ENCODE results near the gene ATP11A.
A peak's percentile ranks its signal among the peaks of the same experiment; 100 is the strongest.

The ATP11A gene

GRCh38 chr13:112900691-112901091, 210.9 kb downstream of the ATP11A start:
- H3K4me3 ChIP-seq (ENCODE audit: low read length) = peak overlapping the region; percentile 54
- no peaks in the 10 kb centered on the region for H3K9me3 ChIP-seq (replicated peaks; ENCODE audit: insufficient read depth, low read length)
- H3K36me3 ChIP-seq (replicated peaks; ENCODE audit: insufficient read depth, low read length) = no peaks in the 10 kb centered on the region
- no peak for TF ChIP-seq EZH2phosphoT487 (IDR thresholded peaks at IDR 0.05; ENCODE audit: low read length)
- TF ChIP-seq, protein P1, sequence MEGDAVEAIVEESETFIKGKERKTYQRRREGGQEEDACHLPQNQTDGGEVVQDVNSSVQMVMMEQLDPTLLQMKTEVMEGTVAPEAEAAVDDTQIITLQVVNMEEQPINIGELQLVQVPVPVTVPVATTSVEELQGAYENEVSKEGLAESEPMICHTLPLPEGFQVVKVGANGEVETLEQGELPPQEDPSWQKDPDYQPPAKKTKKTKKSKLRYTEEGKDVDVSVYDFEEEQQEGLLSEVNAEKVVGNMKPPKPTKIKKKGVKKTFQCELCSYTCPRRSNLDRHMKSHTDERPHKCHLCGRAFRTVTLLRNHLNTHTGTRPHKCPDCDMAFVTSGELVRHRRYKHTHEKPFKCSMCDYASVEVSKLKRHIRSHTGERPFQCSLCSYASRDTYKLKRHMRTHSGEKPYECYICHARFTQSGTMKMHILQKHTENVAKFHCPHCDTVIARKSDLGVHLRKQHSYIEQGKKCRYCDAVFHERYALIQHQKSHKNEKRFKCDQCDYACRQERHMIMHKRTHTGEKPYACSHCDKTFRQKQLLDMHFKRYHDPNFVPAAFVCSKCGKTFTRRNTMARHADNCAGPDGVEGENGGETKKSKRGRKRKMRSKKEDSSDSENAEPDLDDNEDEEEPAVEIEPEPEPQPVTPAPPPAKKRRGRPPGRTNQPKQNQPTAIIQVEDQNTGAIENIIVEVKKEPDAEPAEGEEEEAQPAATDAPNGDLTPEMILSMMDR (IDR thresholded peaks at IDR 0.05; ENCODE audit: low read length) = no peak
- no peak for TF ChIP-seq EZH2 (optimal IDR thresholded peaks at IDR 0.05; ENCODE audit: low read depth, low read length)
- H3K79me2 ChIP-seq (ENCODE audit: low read length) = no peaks in the 10 kb centered on the region
- H3K9ac ChIP-seq (ENCODE audit: low read length) = peak overlapping the region; percentile 11; the same call in 1 of the 2 replicates
- 0 out of 2 replicates have a peak, but pooled peaks cover 8% of the 10 kb centered on the region for H3F3A ChIP-seq (ENCODE audit: insufficient read depth, low read length)
- no peaks in the 10 kb centered on the region for H4K20me1 ChIP-seq (ENCODE audit: insufficient read depth, low read length)
- H3K4me2 ChIP-seq (ENCODE audit: low read depth, low read length) = peak overlapping the region; percentile 72
- H3K4me1 ChIP-seq (ENCODE audit: low read length) = peaks cover 15% of the 10 kb centered on the region
- H3K27ac ChIP-seq (ENCODE audit: low read length) = peak overlapping the region; percentile 48; the same call in 1 of the 2 replicates
- no peaks in the 10 kb centered on the region for H3K9me2 ChIP-seq (replicated peaks; ENCODE audit: insufficient read depth, low read length)
- H2AFZ ChIP-seq (ENCODE audit: low read length) = peak overlapping the region; percentile 62
- peaks cover 15% of the 10 kb centered on the region; the same call in 1 of the 2 replicates for H3K27me3 ChIP-seq (replicated peaks; ENCODE audit: insufficient read depth, low read length)
- no peak for DNase-seq

- Histone ChIP-seq H3K9me2 (replicated peaks; ENCODE audit: insufficient read depth, low read length) (no peaks in the 10 kb centered on the region), H3K4me2 (ENCODE audit: low read depth, low read length) (no peak overlapping the region), H3F3A (ENCODE audit: insufficient read depth, low read length) (0 out of 2 replicates have a peak, but pooled peaks cover 8% of the 10 kb centered on the region), H3K27ac (ENCODE audit: low read length) (no peak overlapping the region), H3K36me3 (replicated peaks; ENCODE audit: insufficient read depth, low read length) (no peaks in the 10 kb centered on the region), H4K20me1 (ENCODE audit: insufficient read depth, low read length) (no peaks in the 10 kb centered on the region), H3K9ac (ENCODE audit: low read length) (no peak overlapping the region), H2AFZ (ENCODE audit: low read length) (no peak overlapping the region), H3K4me1 (ENCODE audit: low read length) (peaks cover 21% of the 10 kb centered on the region), H3K9me3 (replicated peaks; ENCODE audit: insufficient read depth, low read length) (no peaks in the 10 kb centered on the region), H3K79me2 (ENCODE audit: low read length) (no peaks in the 10 kb centered on the region), H3K27me3 (replicated peaks; ENCODE audit: insufficient read depth, low read length) (peaks cover 7% of the 10 kb centered on the region; the same call in 1 of the 2 replicates), H3K4me3 (ENCODE audit: low read length) (no peak overlapping the region)
- TF ChIP-seq EZH2 (optimal IDR thresholded peaks at IDR 0.05; ENCODE audit: low read depth, low read length) = no peak
- no peak for TF ChIP-seq EZH2phosphoT487 (IDR thresholded peaks at IDR 0.05; ENCODE audit: low read length)
- TF ChIP-seq, protein P1 (IDR thresholded peaks at IDR 0.05; ENCODE audit: low read length) = no peak
- no peak for DNase-seq
Observed at GRCh38 chr13:112902101-112902651, 212.3 kb downstream of the ATP11A start.

DNA sequence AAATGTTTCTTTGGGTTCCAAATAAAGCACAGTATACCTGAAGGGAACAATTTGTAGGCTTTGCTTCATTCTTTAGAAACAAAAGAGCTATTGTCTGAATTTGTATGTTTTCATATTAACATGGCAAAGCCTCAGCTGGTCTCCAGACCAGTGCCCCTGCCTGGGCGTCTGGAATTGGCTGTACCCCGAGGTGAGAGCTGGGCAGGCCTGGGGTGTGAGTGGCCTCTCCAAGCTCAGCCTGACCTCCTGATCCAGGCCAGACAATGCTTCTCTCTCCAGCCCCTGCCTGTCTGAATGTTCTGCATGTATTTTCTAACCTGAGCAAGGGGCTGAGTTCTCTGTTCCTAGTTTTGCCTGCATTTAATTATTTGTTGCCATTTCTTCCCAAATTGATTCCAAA, 212.8 kb downstream of the ATP11A start:
- Histone ChIP-seq H2AFZ (ENCODE audit: low read length) (no peak overlapping the region), H3F3A (ENCODE audit: insufficient read depth, low read length) (0 out of 2 replicates have a peak, but pooled peaks cover 8% of the 10 kb centered on the region), H3K4me2 (ENCODE audit: low read depth, low read length) (no peak overlapping the region), H3K36me3 (replicated peaks; ENCODE audit: insufficient read depth, low read length) (no peaks in the 10 kb centered on the region), H3K27me3 (replicated peaks; ENCODE audit: insufficient read depth, low read length) (peaks cover 2% of the 10 kb centered on the region; the same call in 1 of the 2 replicates), H3K4me3 (ENCODE audit: low read length) (no peak overlapping the region), H3K9me2 (replicated peaks; ENCODE audit: insufficient read depth, low read length) (no peaks in the 10 kb centered on the region), H3K27ac (ENCODE audit: low read length) (no peak overlapping the region), H3K4me1 (ENCODE audit: low read length) (peaks cover 21% of the 10 kb centered on the region), H3K9ac (ENCODE audit: low read length) (no peak overlapping the region), H4K20me1 (ENCODE audit: insufficient read depth, low read length) (no peaks in the 10 kb centered on the region), H3K79me2 (ENCODE audit: low read length) (no peaks in the 10 kb centered on the region), H3K9me3 (replicated peaks; ENCODE audit: insufficient read depth, low read length) (no peaks in the 10 kb centered on the region)
- DNase-seq = no peak
- TF ChIP-seq, protein P1 (IDR thresholded peaks at IDR 0.05; ENCODE audit: low read length) = no peak
- TF ChIP-seq EZH2 (optimal IDR thresholded peaks at IDR 0.05; ENCODE audit: low read depth, low read length) = no peak
- TF ChIP-seq EZH2phosphoT487 (IDR thresholded peaks at IDR 0.05; ENCODE audit: low read length) = no peak
